PC-9 (cell line): ENCODE data around the gene DNAJC11.

Experiments
- EZH2 ChIP-seq: fragments of 200-600 bp; sonication (generic); IDR thresholded peaks from 2 replicates; pipeline ENCODE4 v1.8.0; 2017; ENCODE audit warnings: antibody characterized with exemption, low read depth
- TF ChIP-seq, protein P1 (sequence below): fragments of 200-600 bp; sonication (generic); conservative IDR thresholded peaks from 2 replicates; pipeline ENCODE4 v1.6.1; 2017; ENCODE audit warnings: mixed run types, antibody characterized with exemption, mild to moderate bottlenecking, moderate library complexity

DNA sequence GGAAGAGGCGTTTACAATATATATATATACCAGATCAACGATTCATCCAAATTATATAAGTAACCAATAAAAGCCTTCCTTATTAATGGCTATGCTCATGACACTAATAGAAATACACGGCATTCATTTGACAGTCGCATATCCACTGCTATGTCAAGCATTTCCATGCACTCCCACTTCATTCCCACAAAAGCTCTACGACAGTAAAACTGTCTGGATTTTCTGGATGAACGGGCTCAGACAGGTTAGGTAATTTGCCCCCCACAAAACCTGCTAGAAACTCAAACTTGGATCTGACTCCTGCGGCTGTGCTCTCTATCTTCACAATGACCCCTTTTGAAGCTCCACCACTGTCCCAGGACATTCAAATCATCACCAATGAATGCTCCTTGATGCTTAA is 11.4 kb downstream of the DNAJC11 start:
- TF ChIP-seq, protein P1, sequence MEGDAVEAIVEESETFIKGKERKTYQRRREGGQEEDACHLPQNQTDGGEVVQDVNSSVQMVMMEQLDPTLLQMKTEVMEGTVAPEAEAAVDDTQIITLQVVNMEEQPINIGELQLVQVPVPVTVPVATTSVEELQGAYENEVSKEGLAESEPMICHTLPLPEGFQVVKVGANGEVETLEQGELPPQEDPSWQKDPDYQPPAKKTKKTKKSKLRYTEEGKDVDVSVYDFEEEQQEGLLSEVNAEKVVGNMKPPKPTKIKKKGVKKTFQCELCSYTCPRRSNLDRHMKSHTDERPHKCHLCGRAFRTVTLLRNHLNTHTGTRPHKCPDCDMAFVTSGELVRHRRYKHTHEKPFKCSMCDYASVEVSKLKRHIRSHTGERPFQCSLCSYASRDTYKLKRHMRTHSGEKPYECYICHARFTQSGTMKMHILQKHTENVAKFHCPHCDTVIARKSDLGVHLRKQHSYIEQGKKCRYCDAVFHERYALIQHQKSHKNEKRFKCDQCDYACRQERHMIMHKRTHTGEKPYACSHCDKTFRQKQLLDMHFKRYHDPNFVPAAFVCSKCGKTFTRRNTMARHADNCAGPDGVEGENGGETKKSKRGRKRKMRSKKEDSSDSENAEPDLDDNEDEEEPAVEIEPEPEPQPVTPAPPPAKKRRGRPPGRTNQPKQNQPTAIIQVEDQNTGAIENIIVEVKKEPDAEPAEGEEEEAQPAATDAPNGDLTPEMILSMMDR, result no peak
- no peak for TF ChIP-seq EZH2
